Right renal pelvis (tissue), 4 donors: ENCODE results near the gene AUTS2. TPM values are rescaled to one million over a fixed set of nuclear protein-coding genes. Genes with fewer than 3 reads are reported as not detected.
A peak's percentile ranks its signal among the peaks of the same experiment; 100 is the strongest.

Experiments
- DNase-seq, 4 donors: peaks; one replicate each; pipeline ENCODE4 v3.0.0-alpha.2; 2013; ENCODE audit warnings: low read depth in 4 of 4, low spot score in 3 of 4, missing footprints in 1 of 4
- polyA plus RNA-seq, 4 donors: library from polyadenylated mRNA; unstranded; fragments of 120-200 nt; gene quantifications; one replicate each; pipeline ENCODE4 v1.2.1, GENCODE V29; 2013; ENCODE audit not compliant: insufficient read length in 4 of 4

Gene AUTS2
- polyA plus RNA-seq, 4 donors: 67.5 to 85.6 (median 76.0) TPM

- DNase-seq: no peak
These were observed 112.6 kb downstream of the AUTS2 start for GRCh38 chr7:69710768-69711438.

- DNase-seq: no peak
These were observed 116.8 kb downstream of the AUTS2 start for GRCh38 chr7:69714886-69715576.

GRCh38 chr7:69717221-69717620 lies 118.9 kb downstream of the AUTS2 start:
- DNase-seq: no peak

GRCh38 chr7:69719717-69720116 lies 121.4 kb downstream of the AUTS2 start:
- DNase-seq: no peak

- no peak for DNase-seq
These were observed 124.6 kb downstream of the AUTS2 start for GRCh38 chr7:69722843-69723242.

- no peak for DNase-seq
These were observed 125.4 kb downstream of the AUTS2 start for GRCh38 chr7:69723663-69724062.

GRCh38 chr7:69728304-69728703 lies 130.0 kb downstream of the AUTS2 start:
- no peak for DNase-seq

GRCh38 chr7:69732203-69732602 lies 133.9 kb downstream of the AUTS2 start:
- DNase-seq: no peak

GRCh38 chr7:69735582-69735981 lies 137.3 kb downstream of the AUTS2 start:
- DNase-seq: no peak

GRCh38 chr7:69736126-69736810 lies 138.0 kb downstream of the AUTS2 start:
- DNase-seq: no peak

GRCh38 chr7:69738396-69738951 lies 140.2 kb downstream of the AUTS2 start:
- peak in 1 of 4 donors; percentile 12 for DNase-seq

- no peak for DNase-seq
These were observed 140.9 kb downstream of the AUTS2 start for GRCh38 chr7:69739190-69739589.

GRCh38 chr7:69739931-69740431 lies 141.7 kb downstream of the AUTS2 start:
- DNase-seq: no peak

GRCh38 chr7:69742237-69742636 lies 144.0 kb downstream of the AUTS2 start:
- no peak for DNase-seq

GRCh38 chr7:69743436-69743835 lies 145.2 kb downstream of the AUTS2 start:
- DNase-seq: no peak

GRCh38 chr7:69744026-69744425 lies 145.8 kb downstream of the AUTS2 start:
- no peak for DNase-seq

GRCh38 chr7:69746383-69746782 lies 148.1 kb downstream of the AUTS2 start:
- no peak for DNase-seq

- no peak for DNase-seq
These were observed 148.9 kb downstream of the AUTS2 start for GRCh38 chr7:69747144-69747543.

GRCh38 chr7:69748530-69748929 lies 150.3 kb downstream of the AUTS2 start:
- no peak for DNase-seq

- no peak for DNase-seq
These were observed 151.2 kb downstream of the AUTS2 start for GRCh38 chr7:69749372-69749979.

- DNase-seq: no peak
These were observed 151.7 kb downstream of the AUTS2 start for GRCh38 chr7:69749994-69750393.
